CD4-positive, alpha-beta T cell treated with Interferon gamma for 1 hour (primary cell): ENCODE results near the gene TIMP3.

Experiments
- DNase-seq: peaks from one replicate; pipeline ENCODE4 v3.0.0-alpha.2; 2020

Gene TIMP3

GRCh38 chr22:32809786-32810554 is 8.5 kb downstream of the TIMP3 start:
- DNase-seq, result no peak

GRCh38 chr22:32810555-32811133 is 9.1 kb downstream of the TIMP3 start:
- DNase-seq, result no peak

- DNase-seq, result no peak
Observed at GRCh38 chr22:32811788-32812545, 10.5 kb downstream of the TIMP3 start.

GRCh38 chr22:32814285-32814860 is 12.9 kb downstream of the TIMP3 start:
- no peak for DNase-seq

GRCh38 chr22:32815059-32815458 is 13.6 kb downstream of the TIMP3 start:
- no peak for DNase-seq

GRCh38 chr22:32815943-32816342 is 14.4 kb downstream of the TIMP3 start:
- no peak for DNase-seq

GRCh38 chr22:32817137-32817730 is 15.7 kb downstream of the TIMP3 start:
- DNase-seq, result no peak

GRCh38 chr22:32818446-32819115 is 17.1 kb downstream of the TIMP3 start:
- no peak for DNase-seq

- no peak for DNase-seq
Observed at GRCh38 chr22:32819120-32819519, 17.6 kb downstream of the TIMP3 start.

- no peak for DNase-seq
Observed at GRCh38 chr22:32820131-32821119, 18.9 kb downstream of the TIMP3 start.

- no peak for DNase-seq
Observed at GRCh38 chr22:32822179-32822877, 20.8 kb downstream of the TIMP3 start.

- no peak for DNase-seq
Observed at GRCh38 chr22:32823024-32823730, 21.7 kb downstream of the TIMP3 start.

- DNase-seq, result no peak
Observed at GRCh38 chr22:32824531-32825312, 23.2 kb downstream of the TIMP3 start.

GRCh38 chr22:32826537-32826936 is 25.0 kb downstream of the TIMP3 start:
- DNase-seq, result no peak

GRCh38 chr22:32827049-32827602 is 25.6 kb downstream of the TIMP3 start:
- DNase-seq, result no peak

- no peak for DNase-seq
Observed at GRCh38 chr22:32828150-32828549, 26.6 kb downstream of the TIMP3 start.

- no peak for DNase-seq
Observed at GRCh38 chr22:32828561-32828960, 27.1 kb downstream of the TIMP3 start.

GRCh38 chr22:32829451-32829851 is 27.9 kb downstream of the TIMP3 start:
- no peak for DNase-seq

GRCh38 chr22:32830473-32830872 is 29.0 kb downstream of the TIMP3 start:
- DNase-seq, result no peak
